T-cell (primary cell): ENCODE results near the gene HBB. TPM values are rescaled to one million over a fixed set of nuclear protein-coding genes. Genes with fewer than 3 reads are reported as not detected.

Experiments used
- ATAC-seq, 4 experiments: fragments of 200-7000 bp in 3 of 4; fragments of 150-1000 bp in 1 of 4; cut with Tn5 transposase; replicated peaks in 1 of 4; 1 replicate in 3 of 4; 2 replicates in 1 of 4; pipeline ENCODE4 v1.10.0; 2021; ENCODE audit warnings: moderate library complexity in 3 of 4, mild to moderate bottlenecking in 2 of 4, moderate number of reproducible peaks in 1 of 4
- CTCF ChIA-PET, 2 donors: fragments of 300-600 bp; sonication (Branson Sonifier 250); formaldehyde crosslinking; loops; one replicate each; lab custom pipeline; 2022; ENCODE audit warnings: antibody characterized with exemption in 2 of 2; lab: Charles Lee
- POLR2A ChIA-PET, 2 donors: fragments of 300-600 bp; sonication (Branson Sonifier 250); formaldehyde crosslinking; loops; one replicate each; lab custom pipeline; 2022; ENCODE audit warnings: antibody characterized with exemption in 2 of 2; lab: Charles Lee
- DNase-seq, 35 experiments: peaks; one replicate each; pipeline versions ENCODE4 v3.0.0 to v3.0.0-alpha.2; 2013 to 2023
- H3K27ac ChIP-seq: one replicate; pipeline ENCODE4 v1.5.1; 2013; ENCODE audit warnings: low read length
- H3K27me3 ChIP-seq, 2 experiments: replicated peaks in 1 of 2; 1 replicate in 1 of 2; 2 replicates in 1 of 2; pipeline versions ENCODE4 v1.6.1 to v1.7.0; 2013; ENCODE audit warnings: low read length in 1 of 2, mixed read lengths in 1 of 2; ENCODE audit not compliant: control insufficient read depth in 2 of 2, insufficient read depth in 2 of 2; ENCODE audit errors: extremely low read depth in 1 of 2
- H3K36me3 ChIP-seq, 2 donors: 1 replicate in 1 of 2; 2 replicates in 1 of 2; pipeline versions ENCODE4 v1.6.1 to v1.7.0; 2013; ENCODE audit warnings: low read length in 1 of 2; ENCODE audit not compliant: control insufficient read depth in 2 of 2, insufficient read depth in 1 of 2; ENCODE audit errors: extremely low read depth in 1 of 2
- H3K4me1 ChIP-seq, 2 experiments: 1 replicate in 1 of 2; 2 replicates in 1 of 2; pipeline versions ENCODE4 v1.6.1 to v1.7.0; 2013; ENCODE audit warnings: low read length in 2 of 2, mixed read lengths in 1 of 2; ENCODE audit not compliant: insufficient read depth in 2 of 2, control insufficient read depth in 1 of 2; ENCODE audit errors: extremely low read depth in 1 of 2
- H3K4me3 ChIP-seq, 2 donors: 1 replicate in 1 of 2; 2 replicates in 1 of 2; pipeline versions ENCODE4 v1.5.1 to v1.7.0; 2013; ENCODE audit warnings: mild to moderate bottlenecking in 2 of 2, low read length in 1 of 2, moderate library complexity in 1 of 2; ENCODE audit not compliant: control insufficient read depth in 1 of 2; ENCODE audit errors: extremely low read depth in 1 of 2
- H3K9me3 ChIP-seq: 2 replicates; pipeline ENCODE4 v1.7.0; 2013
- H3K27ac Mint-ChIP-seq, 2 donors: one replicate each; pipeline ENCODE4 v1.8.0; 2020 to 2021; ENCODE audit warnings: mild to moderate bottlenecking in 2 of 2, mixed read lengths in 2 of 2
- H3K27me3 Mint-ChIP-seq, 2 donors: one replicate each; pipeline ENCODE4 v1.8.0; 2021 to 2022; ENCODE audit warnings: mixed read lengths in 2 of 2
- H3K36me3 Mint-ChIP-seq: one replicate; pipeline ENCODE4 v1.8.0; 2021; ENCODE audit warnings: mixed read lengths
- H3K4me1 Mint-ChIP-seq, 3 donors: one replicate each; pipeline ENCODE4 v1.8.0; 2020 to 2022; ENCODE audit warnings: mixed read lengths in 3 of 3, mild to moderate bottlenecking in 1 of 3
- H3K4me3 Mint-ChIP-seq, 3 donors: one replicate each; pipeline ENCODE4 v1.8.0; 2020 to 2022; ENCODE audit warnings: mild to moderate bottlenecking in 3 of 3, mixed read lengths in 3 of 3, moderate library complexity in 3 of 3
- H3K9me3 Mint-ChIP-seq, 3 donors: one replicate each; pipeline ENCODE4 v1.8.0; 2020 to 2022; ENCODE audit warnings: mixed read lengths in 3 of 3
- WGBS: methylation state at CpG from one replicate; pipeline ENCODE4 v1.1.5; 2013; ENCODE audit warnings: missing lambda C conversion rate; ENCODE audit not compliant: insufficient coverage; 5-methylcytosine and 5-hydroxymethylcytosine counted together
- total RNA-seq, 35 experiments: library from RNA in 6 of 35; stranded (reverse) in 6 of 35; fragments of 120-200 nt in 1 of 35; gene quantifications; one replicate each; pipeline versions ENCODE4 v1.2.1 to v1.2.4 and lab custom pipeline; 2013 to 2026

Gene HBB
- total RNA-seq, 5 donors from 2014 or later (not counting 1 experiment from before 2014, with no cell fraction given) = 0.59 to 11.7 (median 0.70) TPM

DNA sequence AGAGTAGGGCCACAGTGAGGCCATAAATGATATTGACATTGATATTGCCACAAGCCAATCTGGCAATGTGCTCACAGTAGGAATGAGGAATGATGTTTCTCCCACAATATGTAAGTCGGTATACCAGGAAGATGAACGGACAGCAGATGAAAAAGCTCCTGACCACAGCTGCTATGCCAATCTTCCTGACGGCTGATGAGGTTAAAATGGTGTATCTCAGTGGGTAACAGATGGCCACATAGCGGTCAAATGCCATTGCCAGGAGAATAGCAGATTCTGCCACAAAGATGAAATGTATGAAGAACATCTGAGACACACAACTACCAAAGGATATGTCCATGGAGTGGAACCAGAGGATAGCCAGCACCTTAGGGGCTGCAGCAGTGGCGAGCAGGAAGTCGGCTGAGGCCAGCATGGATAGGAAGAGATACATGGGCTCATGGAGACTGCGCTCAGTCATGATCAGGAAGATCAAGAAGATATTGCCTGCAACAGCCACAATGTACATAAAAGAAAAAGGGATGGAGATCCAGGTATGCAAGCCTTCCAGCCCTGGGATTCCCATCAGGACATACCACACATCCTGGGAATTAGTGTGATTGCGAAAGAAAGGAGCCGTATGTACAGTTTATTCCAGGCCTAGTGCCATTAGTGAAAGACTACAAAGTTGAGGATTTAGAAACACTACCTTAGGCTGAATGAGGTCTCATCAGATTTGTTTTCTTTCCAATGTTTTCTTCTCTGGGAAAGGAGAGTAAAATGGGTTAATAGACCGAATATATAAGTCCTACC, 48.6 kb downstream of the HBB start:
- WGBS = no CpG with 5 or more reads among the region's 10 CpGs

More for the DNA sequence above, 48.6 kb downstream of the HBB start:
- H3K4me3 Mint-ChIP-seq = no peak overlapping the region
- no peaks in the 10 kb centered on the region for H3K9me3 ChIP-seq
- no peaks in the 10 kb centered on the region for H3K27me3 ChIP-seq
- no peak for DNase-seq
- no peak overlapping the region for H3K27ac ChIP-seq
- H3K36me3 Mint-ChIP-seq = no peaks in the 10 kb centered on the region
- no peaks in the 10 kb centered on the region for H3K4me1 ChIP-seq
- CTCF ChIA-PET = no interaction called here
- no peak for ATAC-seq
- H3K27ac Mint-ChIP-seq = no peak overlapping the region
- H3K4me1 Mint-ChIP-seq = no peaks in the 10 kb centered on the region
- peaks cover 0 to 4% of the 10 kb centered on the region in 2 donors for H3K27me3 Mint-ChIP-seq
- H3K36me3 ChIP-seq = no peaks in the 10 kb centered on the region
- POLR2A ChIA-PET = no interaction called here
- H3K4me3 ChIP-seq = no peak overlapping the region
- H3K9me3 Mint-ChIP-seq = peaks cover 0 to 4% (median 2%) of the 10 kb centered on the region in 3 donors

Other genes starting within 250 kb of the HBB start
- gene OR51L1, start 232.2 kb downstream of the HBB start, total RNA-seq = not detected
- not detected for gene OR52J3, start 180.5 kb downstream of the HBB start, total RNA-seq
- gene OR52E2, start 167.4 kb downstream of the HBB start, total RNA-seq = not detected
- not detected for gene OR52E1, start 157.5 kb downstream of the HBB start, total RNA-seq
- not detected for gene OR52A5, start 88.7 kb downstream of the HBB start, total RNA-seq
- gene OR52A1, start 72.3 kb downstream of the HBB start, total RNA-seq = not detected
- not detected for gene OR51V1, start 26.4 kb downstream of the HBB start, total RNA-seq
- 1 to 10 TPM in 1 of 5 donors, under 1 TPM in 1, not detected in 3; 0.72 to 1.9 TPM for gene HBD, start 7.4 kb upstream of the HBB start, total RNA-seq
- gene HBG1, start 22.8 kb upstream of the HBB start, total RNA-seq = 1 to 10 TPM in 3 of 5 donors, not detected in 2; 1.8 to 6.4 (median 3.3) TPM
- gene HBG2, start 27.7 kb upstream of the HBB start, total RNA-seq = 10 to 100 TPM in 1 of 5 donors, 1 to 10 TPM in 2, not detected in 2; 5.8 to 13.4 (median 8.2) TPM
- 1 to 10 TPM in 3 of 5 donors, not detected in 2; 3.1 to 3.2 (median 3.2) TPM for gene HBE1, start 42.9 kb upstream of the HBB start, total RNA-seq
- gene OR51B4, start 74.9 kb upstream of the HBB start, total RNA-seq = not detected
- not detected for gene OR51B2, start 97.2 kb upstream of the HBB start, total RNA-seq
- gene OR51B5, start 116.5 kb upstream of the HBB start, total RNA-seq = under 1 TPM in 2 of 5 donors, not detected in 3; 0.39 to 0.45 TPM
- gene OR51B6, start 124.4 kb upstream of the HBB start, total RNA-seq = not detected
- not detected for gene OR51M1, start 156.7 kb upstream of the HBB start, total RNA-seq
- gene OR51Q1, start 195.0 kb upstream of the HBB start, total RNA-seq = not detected
- not detected for gene OR51I1, start 214.4 kb upstream of the HBB start, total RNA-seq
- not detected for gene OR51I2, start 222.3 kb upstream of the HBB start, total RNA-seq